Jurkat, Clone E6-1 (cell line): Measurements from ENCODE around the gene C8G.

Experiments used
- DNase-seq: peaks from one replicate; pipeline ENCODE4 v3.0.0-alpha.2; 2011; ENCODE audit warnings: low read depth, low spot score
- H3K4me3 ChIP-seq: 2 replicates; pipeline ENCODE4 v1.5.1; 2011; ENCODE audit warnings: mild to moderate bottlenecking, low read length, control low read depth, moderate library complexity

The C8G gene

GRCh38 chr9:136917902-136918301 lies 27.1 kb upstream of the C8G start:
- no peak for DNase-seq
- no peak overlapping the region for H3K4me3 ChIP-seq

- no peak for DNase-seq
- no peak overlapping the region for H3K4me3 ChIP-seq
These were observed 25.0 kb upstream of the C8G start for GRCh38 chr9:136920069-136920468.

- no peak overlapping the region for H3K4me3 ChIP-seq
- DNase-seq = no peak
These were observed 24.3 kb upstream of the C8G start for GRCh38 chr9:136920734-136921231.

GRCh38 chr9:136921307-136921706 lies 23.7 kb upstream of the C8G start:
- no peak for DNase-seq
- no peak overlapping the region for H3K4me3 ChIP-seq

- no peak for DNase-seq
- H3K4me3 ChIP-seq = no peak overlapping the region
These were observed 23.3 kb upstream of the C8G start for GRCh38 chr9:136921718-136922117.

- DNase-seq = no peak
- H3K4me3 ChIP-seq = no peak overlapping the region
These were observed 22.5 kb upstream of the C8G start for GRCh38 chr9:136922540-136922939.

- no peak overlapping the region for H3K4me3 ChIP-seq
- no peak for DNase-seq
These were observed 21.2 kb upstream of the C8G start for GRCh38 chr9:136923881-136924280.

- no peak for DNase-seq
These were observed 19.5 kb upstream of the C8G start for GRCh38 chr9:136925414-136926153.

GRCh38 chr9:136926154-136926704 lies 18.8 kb upstream of the C8G start:
- no peak for DNase-seq
- H3K4me3 ChIP-seq = no peak overlapping the region

More at GRCh38 chr9:136925414-136926153, 19.5 kb upstream of the C8G start:
- H3K4me3 ChIP-seq = no peak overlapping the region

- DNase-seq = no peak
- H3K4me3 ChIP-seq = no peak overlapping the region
These were observed 18.3 kb upstream of the C8G start for GRCh38 chr9:136926749-136927148.

- no peak for DNase-seq
- no peak overlapping the region for H3K4me3 ChIP-seq
These were observed 17.4 kb upstream of the C8G start for GRCh38 chr9:136927343-136928271.

GRCh38 chr9:136928591-136928990 lies 16.5 kb upstream of the C8G start:
- no peak overlapping the region for H3K4me3 ChIP-seq
- DNase-seq = no peak

- H3K4me3 ChIP-seq = no peak overlapping the region
- no peak for DNase-seq
These were observed 15.0 kb upstream of the C8G start for GRCh38 chr9:136930014-136930413.

- H3K4me3 ChIP-seq = no peak overlapping the region
- no peak for DNase-seq
These were observed 13.4 kb upstream of the C8G start for GRCh38 chr9:136931611-136932130.

GRCh38 chr9:136934277-136934676 lies 10.8 kb upstream of the C8G start:
- DNase-seq = no peak
- H3K4me3 ChIP-seq = no peak overlapping the region

- no peak for DNase-seq
- no peak overlapping the region for H3K4me3 ChIP-seq
These were observed 9.4 kb upstream of the C8G start for GRCh38 chr9:136935651-136936050.

GRCh38 chr9:136936645-136937170 lies 8.3 kb upstream of the C8G start:
- H3K4me3 ChIP-seq = no peak overlapping the region
- no peak for DNase-seq

GRCh38 chr9:136937186-136938001 lies 7.6 kb upstream of the C8G start:
- DNase-seq = no peak

More at GRCh38 chr9:136937186-136938001, 7.6 kb upstream of the C8G start:
- no peak overlapping the region for H3K4me3 ChIP-seq
